ENCODE data around the gene PAX5.

The PAX5 gene

DNA sequence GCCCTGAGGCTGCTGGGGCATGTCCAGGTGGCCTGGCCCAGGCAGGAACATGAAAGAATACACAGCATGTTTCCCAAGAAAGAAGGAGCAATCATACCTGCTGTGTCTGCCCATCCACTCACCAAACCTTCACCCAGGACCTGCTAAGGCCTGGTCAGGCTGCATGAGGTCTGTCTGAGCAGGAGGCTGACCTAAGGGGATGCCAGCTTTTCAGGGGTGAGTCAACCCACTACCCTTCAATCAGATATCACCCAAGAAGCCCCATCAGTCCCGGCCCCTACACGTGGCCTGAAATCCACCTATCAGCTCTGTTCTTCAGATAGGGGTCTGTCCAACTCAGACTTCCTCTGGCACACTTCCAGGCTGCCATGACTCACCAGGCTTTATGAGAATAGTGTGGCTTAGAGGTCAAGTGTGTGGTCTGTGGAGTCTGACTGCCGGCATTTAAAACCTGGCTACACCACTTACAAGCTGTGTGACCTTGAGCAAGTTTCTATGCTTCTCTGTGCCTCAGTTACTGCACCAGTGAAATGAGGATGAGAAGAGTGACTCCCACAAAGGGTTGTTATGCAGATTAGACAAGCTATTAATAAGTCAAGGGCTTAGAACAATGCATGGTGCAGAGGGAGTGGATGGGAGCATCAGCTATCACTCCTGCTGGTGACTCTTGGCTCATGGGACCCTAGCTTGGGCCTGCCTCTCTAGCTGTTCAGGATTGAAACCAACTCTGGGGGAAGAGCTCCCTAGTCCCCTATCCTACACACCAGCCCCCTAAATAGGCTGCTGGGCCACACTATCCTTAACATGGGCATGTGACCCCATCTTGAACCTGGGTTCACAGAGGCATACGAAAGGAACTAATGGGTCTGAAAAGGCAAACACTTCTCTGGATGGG is 130.3 kb downstream of the PAX5 start:
- Histone ChIP-seq H3K4me1 (ENCODE audit: control insufficient read depth, insufficient read depth, low read length, poor library complexity, severe bottlenecking) (no peaks in the 10 kb centered on the region), H3K27ac (ENCODE audit: insufficient read depth, low read length, poor library complexity, severe bottlenecking) (no peak overlapping the region), H3K27me3 (replicated peaks; ENCODE audit: control insufficient read depth, insufficient read depth, low read length, poor library complexity, severe bottlenecking) (no peaks in the 10 kb centered on the region), H3K4me3 (ENCODE audit: insufficient read depth, low read depth, low read length, poor library complexity, severe bottlenecking) (no peak overlapping the region), H3K9me3 (ENCODE audit: control insufficient read depth, low read length) (no peaks in the 10 kb centered on the region), H3K36me3 (ENCODE audit: control insufficient read depth, insufficient read depth, low read length) (no peaks in the 10 kb centered on the region)
- DNase-seq = no peak

DNA sequence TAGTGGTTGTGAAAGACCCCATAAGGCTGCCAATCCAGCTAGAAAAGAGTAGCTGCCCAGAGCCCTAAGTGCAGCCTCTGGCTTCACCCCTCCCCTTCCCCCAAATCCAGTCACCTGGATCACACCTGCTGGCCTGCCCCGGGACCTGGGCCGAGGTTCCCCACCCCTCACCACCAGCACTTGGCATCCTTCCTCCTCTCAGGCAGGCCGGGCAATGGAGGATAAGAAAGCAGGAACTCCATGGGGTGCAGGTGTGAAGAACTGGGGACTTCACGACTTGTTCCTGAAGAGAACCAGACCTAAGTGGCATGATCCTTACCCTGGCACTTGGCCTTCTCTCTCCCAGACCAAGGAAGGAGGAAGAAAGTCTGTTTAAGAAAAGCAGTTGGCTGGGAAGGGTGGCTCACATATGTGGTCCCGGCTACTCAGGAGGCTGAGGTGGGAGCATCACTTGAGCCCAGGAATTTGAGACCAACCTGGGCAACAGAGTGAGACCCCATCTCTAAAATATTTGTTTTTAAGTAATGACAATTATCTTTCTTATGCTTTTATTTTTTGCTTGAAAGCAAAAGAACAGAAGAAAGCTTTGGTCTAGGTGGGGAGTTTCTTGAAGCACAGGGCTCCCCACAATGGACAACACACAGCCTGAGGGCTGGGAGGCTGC is 131.1 kb downstream of the PAX5 start:
- Histone ChIP-seq H3K27me3 (replicated peaks; ENCODE audit: control insufficient read depth, insufficient read depth, low read length, poor library complexity, severe bottlenecking) (no peaks in the 10 kb centered on the region), H3K36me3 (ENCODE audit: control insufficient read depth, insufficient read depth, low read length) (no peaks in the 10 kb centered on the region), H3K4me3 (ENCODE audit: insufficient read depth, low read depth, low read length, poor library complexity, severe bottlenecking) (no peak overlapping the region), H3K27ac (ENCODE audit: insufficient read depth, low read length, poor library complexity, severe bottlenecking) (no peak overlapping the region), H3K9me3 (ENCODE audit: control insufficient read depth, low read length) (no peaks in the 10 kb centered on the region), H3K4me1 (ENCODE audit: control insufficient read depth, insufficient read depth, low read length, poor library complexity, severe bottlenecking) (no peaks in the 10 kb centered on the region)
- DNase-seq = no peak

DNA sequence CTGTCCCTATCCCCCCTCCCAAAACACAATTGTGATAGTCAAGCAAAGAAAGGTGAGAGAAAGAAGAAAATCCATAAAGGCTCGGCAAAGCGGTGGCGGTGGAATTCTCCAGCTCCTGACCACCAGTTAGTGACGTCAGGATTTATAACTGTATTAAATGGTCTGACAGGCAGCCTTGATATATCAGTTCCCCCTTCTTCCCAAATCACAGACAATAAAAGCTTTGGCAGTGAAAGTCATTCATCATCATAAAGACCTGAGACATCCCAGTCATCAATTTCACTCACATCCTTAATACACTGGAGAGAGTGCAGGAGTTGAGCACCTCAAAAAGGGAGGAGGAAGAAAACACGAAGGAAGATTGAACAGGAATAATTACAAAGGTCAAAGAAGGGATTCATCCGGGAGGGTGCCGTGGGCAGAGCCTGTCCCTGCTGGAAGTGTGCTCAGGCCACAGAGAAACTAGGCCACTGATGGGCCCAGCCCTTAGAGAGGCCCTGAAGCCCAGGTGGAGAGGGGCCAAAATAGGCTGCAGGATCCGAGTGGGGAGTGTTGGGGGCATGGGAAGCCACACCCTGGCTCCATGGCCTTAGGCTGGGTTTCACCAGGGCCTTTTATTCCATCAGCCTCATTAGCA is 131.9 kb downstream of the PAX5 start:
- DNase-seq = no peak
- H3K27me3 ChIP-seq (replicated peaks; ENCODE audit: control insufficient read depth, insufficient read depth, low read length, poor library complexity, severe bottlenecking) = no peaks in the 10 kb centered on the region
- no peaks in the 10 kb centered on the region for H3K9me3 ChIP-seq (ENCODE audit: control insufficient read depth, low read length)
- H3K4me1 ChIP-seq (ENCODE audit: control insufficient read depth, insufficient read depth, low read length, poor library complexity, severe bottlenecking) = no peaks in the 10 kb centered on the region
- H3K27ac ChIP-seq (ENCODE audit: insufficient read depth, low read length, poor library complexity, severe bottlenecking) = no peak overlapping the region
- H3K4me3 ChIP-seq (ENCODE audit: insufficient read depth, low read depth, low read length, poor library complexity, severe bottlenecking) = no peak overlapping the region
- no peaks in the 10 kb centered on the region for H3K36me3 ChIP-seq (ENCODE audit: control insufficient read depth, insufficient read depth, low read length)

DNA sequence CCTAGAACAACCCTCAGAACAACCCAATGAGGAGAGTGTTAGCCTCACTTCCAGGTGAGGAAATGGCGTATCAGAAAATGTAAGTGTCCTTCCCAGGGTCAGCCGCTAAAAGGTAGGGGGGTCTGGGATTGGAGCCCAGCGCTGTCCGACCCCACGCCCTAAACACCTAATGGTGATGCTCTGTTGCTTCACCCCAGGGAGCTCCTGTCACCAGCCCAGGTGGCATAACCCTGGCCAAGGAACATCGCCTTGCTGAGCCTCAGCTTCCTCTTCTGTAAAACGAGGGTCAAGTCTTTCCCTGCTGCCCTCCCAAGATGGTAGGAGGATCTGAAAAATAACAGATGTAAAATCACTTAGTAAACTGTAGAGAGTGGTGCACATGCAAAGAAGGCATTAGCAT is 132.5 kb downstream of the PAX5 start:
- H3K27me3 ChIP-seq (replicated peaks; ENCODE audit: control insufficient read depth, insufficient read depth, low read length, poor library complexity, severe bottlenecking) = no peaks in the 10 kb centered on the region
- H3K36me3 ChIP-seq (ENCODE audit: control insufficient read depth, insufficient read depth, low read length) = no peaks in the 10 kb centered on the region
- no peak for DNase-seq
- no peaks in the 10 kb centered on the region for H3K4me1 ChIP-seq (ENCODE audit: control insufficient read depth, insufficient read depth, low read length, poor library complexity, severe bottlenecking)
- no peak overlapping the region for H3K27ac ChIP-seq (ENCODE audit: insufficient read depth, low read length, poor library complexity, severe bottlenecking)
- no peak overlapping the region for H3K4me3 ChIP-seq (ENCODE audit: insufficient read depth, low read depth, low read length, poor library complexity, severe bottlenecking)
- no peaks in the 10 kb centered on the region for H3K9me3 ChIP-seq (ENCODE audit: control insufficient read depth, low read length)

DNA sequence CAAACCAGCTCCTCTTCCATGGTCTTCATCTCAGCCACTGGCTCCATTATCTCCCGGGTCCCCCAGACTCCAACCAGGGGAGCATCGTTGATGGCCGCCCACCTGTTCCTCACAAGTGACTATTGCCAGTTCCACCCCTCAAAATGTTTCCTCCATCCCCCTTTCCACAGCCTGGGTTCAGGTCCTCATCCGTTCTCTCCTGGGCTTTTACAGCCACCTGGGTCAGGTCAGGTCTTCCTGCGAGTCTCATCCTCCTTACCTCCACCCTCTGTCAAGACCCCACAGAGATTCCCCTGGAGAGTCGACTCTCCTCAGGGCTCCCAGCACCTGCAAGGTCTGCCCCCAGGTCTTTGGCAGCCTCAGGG is 133.2 kb downstream of the PAX5 start:
- DNase-seq = no peak
- Histone ChIP-seq H3K27me3 (replicated peaks; ENCODE audit: control insufficient read depth, insufficient read depth, low read length, poor library complexity, severe bottlenecking) (no peaks in the 10 kb centered on the region), H3K4me3 (ENCODE audit: insufficient read depth, low read depth, low read length, poor library complexity, severe bottlenecking) (no peak overlapping the region), H3K36me3 (ENCODE audit: control insufficient read depth, insufficient read depth, low read length) (no peaks in the 10 kb centered on the region), H3K27ac (ENCODE audit: insufficient read depth, low read length, poor library complexity, severe bottlenecking) (no peak overlapping the region), H3K4me1 (ENCODE audit: control insufficient read depth, insufficient read depth, low read length, poor library complexity, severe bottlenecking) (no peaks in the 10 kb centered on the region), H3K9me3 (ENCODE audit: control insufficient read depth, low read length) (no peaks in the 10 kb centered on the region)

DNA sequence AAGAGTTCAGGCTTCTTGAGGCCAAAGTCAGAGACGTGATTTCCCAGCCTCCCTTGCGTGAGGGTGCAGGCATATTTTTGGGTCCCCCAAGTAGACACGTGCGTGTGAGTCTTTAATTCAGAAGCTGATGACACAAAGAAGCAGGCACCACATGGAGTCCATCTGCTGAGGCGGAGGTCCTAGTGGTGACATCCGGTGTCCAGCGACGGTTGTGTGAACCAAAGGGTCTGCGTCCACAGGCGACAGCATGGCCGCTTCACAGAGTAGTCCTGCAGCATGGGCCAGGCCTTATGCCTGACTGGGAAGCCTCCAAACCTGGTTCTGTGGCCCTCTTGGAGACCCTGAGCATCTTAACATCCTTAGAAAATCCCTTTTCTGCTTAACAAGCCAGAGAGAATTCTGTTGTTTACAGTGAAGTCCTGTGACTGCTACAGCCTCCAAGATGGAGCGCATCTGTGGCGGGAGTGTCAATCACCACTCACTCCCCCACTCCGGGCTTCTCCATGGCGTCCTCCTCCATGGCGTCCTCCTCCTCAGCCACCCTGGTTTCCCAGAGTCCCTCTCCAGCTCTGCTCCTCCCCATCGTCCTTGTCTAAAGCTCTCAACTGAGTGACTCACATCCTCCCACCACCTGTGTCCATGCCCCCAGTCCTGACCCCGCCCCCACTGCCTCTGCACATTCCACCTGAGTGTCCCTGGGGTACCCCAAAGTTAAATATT is 133.8 kb downstream of the PAX5 start:
- H3K4me3 ChIP-seq (ENCODE audit: insufficient read depth, low read depth, low read length, poor library complexity, severe bottlenecking) = no peak overlapping the region
- no peaks in the 10 kb centered on the region for H3K27me3 ChIP-seq (replicated peaks; ENCODE audit: control insufficient read depth, insufficient read depth, low read length, poor library complexity, severe bottlenecking)
- H3K4me1 ChIP-seq (ENCODE audit: control insufficient read depth, insufficient read depth, low read length, poor library complexity, severe bottlenecking) = no peaks in the 10 kb centered on the region
- H3K36me3 ChIP-seq (ENCODE audit: control insufficient read depth, insufficient read depth, low read length) = no peaks in the 10 kb centered on the region
- no peaks in the 10 kb centered on the region for H3K9me3 ChIP-seq (ENCODE audit: control insufficient read depth, low read length)
- no peak overlapping the region for H3K27ac ChIP-seq (ENCODE audit: insufficient read depth, low read length, poor library complexity, severe bottlenecking)
- no peak for DNase-seq

DNA sequence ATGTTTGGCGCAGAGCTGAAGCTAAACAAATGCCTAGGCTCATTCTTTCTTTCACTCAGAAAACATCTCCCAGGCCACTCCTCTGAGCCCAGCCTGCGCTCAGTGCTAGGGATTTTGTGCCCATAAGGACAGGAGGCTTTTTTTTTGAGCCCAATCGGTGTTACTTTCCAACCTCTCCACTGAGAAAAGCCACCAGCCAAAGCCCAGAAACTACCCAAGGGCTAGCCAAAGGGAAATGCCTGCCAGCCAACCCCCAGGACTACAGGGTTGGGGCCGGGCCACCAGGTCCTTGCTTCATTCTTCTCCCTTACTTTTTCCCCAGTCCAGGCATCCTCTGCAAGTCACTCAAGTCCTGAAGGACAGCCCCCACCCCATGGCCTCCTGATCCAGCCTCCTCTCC is 134.7 kb downstream of the PAX5 start:
- DNase-seq = no peak
- no peaks in the 10 kb centered on the region for H3K27me3 ChIP-seq (replicated peaks; ENCODE audit: control insufficient read depth, insufficient read depth, low read length, poor library complexity, severe bottlenecking)
- H3K4me1 ChIP-seq (ENCODE audit: control insufficient read depth, insufficient read depth, low read length, poor library complexity, severe bottlenecking) = no peaks in the 10 kb centered on the region
- H3K4me3 ChIP-seq (ENCODE audit: insufficient read depth, low read depth, low read length, poor library complexity, severe bottlenecking) = no peak overlapping the region
- no peak overlapping the region for H3K27ac ChIP-seq (ENCODE audit: insufficient read depth, low read length, poor library complexity, severe bottlenecking)
- no peaks in the 10 kb centered on the region for H3K36me3 ChIP-seq (ENCODE audit: control insufficient read depth, insufficient read depth, low read length)
- no peaks in the 10 kb centered on the region for H3K9me3 ChIP-seq (ENCODE audit: control insufficient read depth, low read length)

DNA sequence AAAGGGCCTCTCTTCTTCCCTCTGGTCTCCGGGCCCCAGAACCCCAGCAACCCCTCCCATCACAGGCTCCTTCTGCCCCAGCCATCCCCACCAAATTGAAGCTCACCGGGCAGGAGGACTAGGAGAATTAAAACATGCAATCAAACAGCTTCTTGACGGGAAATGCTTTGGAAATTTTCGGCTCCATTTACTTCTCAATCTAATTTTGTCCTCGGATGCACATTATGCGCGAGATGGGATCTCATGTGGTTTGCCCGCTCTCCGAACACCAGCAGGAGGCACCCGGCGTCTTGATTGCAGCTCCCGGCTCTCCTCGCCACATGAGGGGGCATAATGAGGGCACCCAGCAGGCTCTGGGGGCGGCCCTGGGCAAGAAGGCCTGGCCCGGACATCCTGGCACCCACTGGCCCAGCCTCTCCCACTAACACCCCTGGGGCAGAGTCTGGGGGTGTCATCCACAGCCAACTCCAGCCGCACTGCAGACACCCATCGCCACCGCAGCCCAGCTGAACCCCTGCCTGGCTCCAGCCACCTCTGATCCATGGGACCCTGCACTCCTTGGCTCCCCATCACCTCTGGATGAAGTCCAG is 135.5 kb downstream of the PAX5 start:
- Histone ChIP-seq H3K27me3 (replicated peaks; ENCODE audit: control insufficient read depth, insufficient read depth, low read length, poor library complexity, severe bottlenecking) (no peaks in the 10 kb centered on the region), H3K4me3 (ENCODE audit: insufficient read depth, low read depth, low read length, poor library complexity, severe bottlenecking) (no peak overlapping the region), H3K27ac (ENCODE audit: insufficient read depth, low read length, poor library complexity, severe bottlenecking) (no peak overlapping the region), H3K9me3 (ENCODE audit: control insufficient read depth, low read length) (no peaks in the 10 kb centered on the region), H3K4me1 (ENCODE audit: control insufficient read depth, insufficient read depth, low read length, poor library complexity, severe bottlenecking) (no peaks in the 10 kb centered on the region), H3K36me3 (ENCODE audit: control insufficient read depth, insufficient read depth, low read length) (no peaks in the 10 kb centered on the region)
- no peak for DNase-seq

DNA sequence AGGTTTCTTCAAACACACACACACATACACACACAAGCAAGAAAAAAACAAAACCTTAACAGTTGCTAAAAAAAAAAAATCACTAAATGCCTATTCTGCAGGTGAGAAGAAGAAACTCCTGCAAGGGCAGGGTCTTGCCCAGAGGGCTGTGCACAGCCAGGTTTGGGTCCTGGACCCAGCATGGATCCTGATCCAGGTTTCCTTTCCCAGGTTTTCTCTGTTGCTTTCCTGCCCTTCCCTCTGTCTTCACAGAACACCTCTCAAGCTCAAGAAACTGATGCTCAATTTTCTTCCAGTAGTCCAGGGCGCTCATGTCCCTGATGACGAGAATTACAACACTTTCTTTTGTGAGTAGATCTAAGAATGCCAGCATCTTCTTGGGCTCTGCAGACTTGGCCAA is 136.6 kb downstream of the PAX5 start:
- H3K36me3 ChIP-seq (ENCODE audit: control insufficient read depth, insufficient read depth, low read length) = no peaks in the 10 kb centered on the region
- H3K4me1 ChIP-seq (ENCODE audit: control insufficient read depth, insufficient read depth, low read length, poor library complexity, severe bottlenecking) = no peaks in the 10 kb centered on the region
- H3K27me3 ChIP-seq (replicated peaks; ENCODE audit: control insufficient read depth, insufficient read depth, low read length, poor library complexity, severe bottlenecking) = no peaks in the 10 kb centered on the region
- H3K4me3 ChIP-seq (ENCODE audit: insufficient read depth, low read depth, low read length, poor library complexity, severe bottlenecking) = no peak overlapping the region
- H3K27ac ChIP-seq (ENCODE audit: insufficient read depth, low read length, poor library complexity, severe bottlenecking) = no peak overlapping the region
- no peaks in the 10 kb centered on the region for H3K9me3 ChIP-seq (ENCODE audit: control insufficient read depth, low read length)
- DNase-seq = no peak

All from effector memory CD4-positive, alpha-beta T cell (primary cell).